HG03571 (cell line): ENCODE results near the gene GRID2IP.

Experiments
- ATAC-seq: cut with Tn5 transposase; IDR thresholded peaks from one replicate; pipeline ENCODE4 v1.9.1; 2021; ENCODE audit not compliant: unreplicated experiment

The GRID2IP gene

GRCh38 chr7:6528401-6529130 is 22.7 kb downstream of the GRID2IP start:
- ATAC-seq: no peak

- no peak for ATAC-seq
Measured at GRCh38 chr7:6526997-6527378, 24.3 kb downstream of the GRID2IP start.

- no peak for ATAC-seq
Measured at GRCh38 chr7:6520163-6520981, 30.9 kb downstream of the GRID2IP start.

GRCh38 chr7:6516387-6516983 is 34.8 kb downstream of the GRID2IP start:
- no peak for ATAC-seq

GRCh38 chr7:6513541-6513940 is 37.7 kb downstream of the GRID2IP start:
- no peak for ATAC-seq

- ATAC-seq: no peak
Measured at GRCh38 chr7:6512892-6513291, 38.4 kb downstream of the GRID2IP start.

GRCh38 chr7:6510476-6511133 is 40.7 kb downstream of the GRID2IP start:
- no peak for ATAC-seq

- no peak for ATAC-seq
Measured at GRCh38 chr7:6508950-6509349, 42.3 kb downstream of the GRID2IP start.

- ATAC-seq: no peak
Measured at GRCh38 chr7:6508539-6508938, 42.7 kb downstream of the GRID2IP start.

- ATAC-seq: no peak
Measured at GRCh38 chr7:6507906-6508305, 43.4 kb downstream of the GRID2IP start.

GRCh38 chr7:6505685-6506559 is 45.3 kb downstream of the GRID2IP start:
- ATAC-seq: no peak

GRCh38 chr7:6504996-6505395 is 46.3 kb downstream of the GRID2IP start:
- no peak for ATAC-seq

GRCh38 chr7:6502886-6503285 is 48.4 kb downstream of the GRID2IP start:
- ATAC-seq: no peak

- no peak for ATAC-seq
Measured at GRCh38 chr7:6501586-6502564, 49.4 kb downstream of the GRID2IP start.

- ATAC-seq: no peak
Measured at GRCh38 chr7:6500691-6501090, 50.6 kb downstream of the GRID2IP start.

- ATAC-seq: no peak
Measured at GRCh38 chr7:6497994-6498393, 53.3 kb downstream of the GRID2IP start.

- no peak for ATAC-seq
Measured at GRCh38 chr7:6497637-6497905, 53.7 kb downstream of the GRID2IP start.

GRCh38 chr7:6496842-6497636 is 54.2 kb downstream of the GRID2IP start:
- ATAC-seq: no peak
